ENCODE results near the gene DIAPH2. TPM values are rescaled to one million over a fixed set of nuclear protein-coding genes. Genes with fewer than 3 reads are reported as not detected.

The DIAPH2 gene
- total RNA-seq, 4 donors from 2014 or later, result 11.1 to 26.5 (median 18.7) TPM

GRCh38 chrX:96752781-96753180 lies 68.1 kb downstream of the DIAPH2 start:
- TF ChIP-seq CTCF (IDR thresholded peaks at IDR 0.05) (no peak), POLR2A (IDR thresholded peaks at IDR 0.05) (no peak)
- H3K27ac ChIP-seq, result no peak overlapping the region
- H3K36me3 ChIP-seq, result no peaks in the 10 kb centered on the region
- H3K9me3 ChIP-seq, result no peaks in the 10 kb centered on the region
- WGBS, 2 donors, result 80 to 88% methylated on average over 5 of the region's 5 CpGs
- DNase-seq, result no peak
- no peak overlapping the region for H3K4me3 ChIP-seq (replicated peaks in 1 of 3)
- intact Hi-C loops (cut with DNase I), result no loop called here
- H3K27me3 ChIP-seq, result no peaks in the 10 kb centered on the region
- H3K4me1 ChIP-seq, result no peaks in the 10 kb centered on the region

- H3K36me3 ChIP-seq, result no peaks in the 10 kb centered on the region
- H3K4me1 ChIP-seq, result no peaks in the 10 kb centered on the region
- intact Hi-C loops (cut with DNase I), result no loop called here
- H3K27me3 ChIP-seq, result no peaks in the 10 kb centered on the region
- no peak overlapping the region for H3K27ac ChIP-seq
- TF ChIP-seq POLR2A (IDR thresholded peaks at IDR 0.05) (no peak), CTCF (IDR thresholded peaks at IDR 0.05) (no peak)
- no peak for DNase-seq
- 90 to 95% methylated on average over 1 of the region's 1 CpG for WGBS, 2 donors
- no peaks in the 10 kb centered on the region for H3K9me3 ChIP-seq
- no peak overlapping the region for H3K4me3 ChIP-seq (replicated peaks in 1 of 3)
Observed at GRCh38 chrX:96753230-96753629, 68.6 kb downstream of the DIAPH2 start.

- H3K27ac ChIP-seq, result no peak overlapping the region
- TF ChIP-seq CTCF (IDR thresholded peaks at IDR 0.05), result no peak
- TF ChIP-seq POLR2A (IDR thresholded peaks at IDR 0.05), result no peak
- H3K4me1 ChIP-seq, result no peaks in the 10 kb centered on the region
- intact Hi-C loops (cut with DNase I), result no loop called here
- H3K36me3 ChIP-seq, result no peaks in the 10 kb centered on the region
- no peak for DNase-seq
- 62 to 97% methylated on average over 3 of the region's 3 CpGs for WGBS, 2 donors
- no peaks in the 10 kb centered on the region for H3K9me3 ChIP-seq
- no peak overlapping the region for H3K4me3 ChIP-seq (replicated peaks in 1 of 3)
- no peaks in the 10 kb centered on the region for H3K27me3 ChIP-seq
Observed at GRCh38 chrX:96756491-96756890, 71.8 kb downstream of the DIAPH2 start.

GRCh38 chrX:96761566-96761965 lies 76.9 kb downstream of the DIAPH2 start:
- TF ChIP-seq POLR2A (IDR thresholded peaks at IDR 0.05) (no peak), CTCF (IDR thresholded peaks at IDR 0.05) (no peak)
- DNase-seq, result no peak
- Histone ChIP-seq H3K27ac (no peak overlapping the region), H3K9me3 (no peaks in the 10 kb centered on the region), H3K4me1 (no peaks in the 10 kb centered on the region), H3K36me3 (no peaks in the 10 kb centered on the region), H3K27me3 (no peaks in the 10 kb centered on the region), H3K4me3 (replicated peaks in 1 of 3) (no peak overlapping the region)
- intact Hi-C loops (cut with DNase I), result no loop called here
- WGBS, 2 donors, result 40 to 41% methylated on average over 4 of the region's 4 CpGs

- no peaks in the 10 kb centered on the region for H3K27me3 ChIP-seq
- no peaks in the 10 kb centered on the region for H3K36me3 ChIP-seq
- no peaks in the 10 kb centered on the region for H3K9me3 ChIP-seq
- H3K4me3 ChIP-seq (replicated peaks in 1 of 3), result no peak overlapping the region
- intact Hi-C loops (cut with DNase I), result no loop called here
- no peaks in the 10 kb centered on the region for H3K4me1 ChIP-seq
- DNase-seq, result no peak
- no peak for TF ChIP-seq POLR2A (IDR thresholded peaks at IDR 0.05)
- no peak for TF ChIP-seq CTCF (IDR thresholded peaks at IDR 0.05)
- WGBS, 2 donors, result 85 to 88% methylated on average over 4 of the region's 4 CpGs
- no peak overlapping the region for H3K27ac ChIP-seq
Observed at GRCh38 chrX:96763608-96764007, 79.0 kb downstream of the DIAPH2 start.
